GM18868 (cell line): ENCODE results near the gene PRXL2B.
"Not testable (repeated sequence)": the region's sequence is repeated elsewhere in the genome, so short reads cannot be mapped to it uniquely, and the experiment has no call there.

Experiments
- ATAC-seq: cut with Tn5 transposase; IDR thresholded peaks from one replicate; pipeline ENCODE4 v1.9.1; 2021; ENCODE audit warnings: mild to moderate bottlenecking, moderate library complexity; ENCODE audit not compliant: unreplicated experiment

PRXL2B gene

GRCh38 chr1:2564006-2564814 lies 22.4 kb upstream of the PRXL2B start:
- ATAC-seq: no peak

GRCh38 chr1:2564815-2565374 lies 21.7 kb upstream of the PRXL2B start:
- no peak for ATAC-seq

- no peak for ATAC-seq
Observed at GRCh38 chr1:2566101-2567045, 20.2 kb upstream of the PRXL2B start.

GRCh38 chr1:2567083-2567679 lies 19.4 kb upstream of the PRXL2B start:
- no peak for ATAC-seq

GRCh38 chr1:2568187-2568816 lies 18.3 kb upstream of the PRXL2B start:
- ATAC-seq: not testable (repeated sequence)

- ATAC-seq: no peak
Observed at GRCh38 chr1:2569060-2569459, 17.5 kb upstream of the PRXL2B start.

GRCh38 chr1:2569703-2570102 lies 16.9 kb upstream of the PRXL2B start:
- ATAC-seq: not testable (repeated sequence)

- no peak for ATAC-seq
Observed at GRCh38 chr1:2570332-2570731, 16.2 kb upstream of the PRXL2B start.

GRCh38 chr1:2571348-2571747 lies 15.2 kb upstream of the PRXL2B start:
- ATAC-seq: no peak

GRCh38 chr1:2573250-2573920 lies 13.2 kb upstream of the PRXL2B start:
- no peak for ATAC-seq

- ATAC-seq: no peak
Observed at GRCh38 chr1:2574350-2574749, 12.2 kb upstream of the PRXL2B start.

GRCh38 chr1:2575801-2576663 lies 10.5 kb upstream of the PRXL2B start:
- ATAC-seq: no peak

GRCh38 chr1:2577565-2578075 lies 9.0 kb upstream of the PRXL2B start:
- ATAC-seq: peak; percentile 36

- no peak for ATAC-seq
Observed at GRCh38 chr1:2578758-2579118, 7.8 kb upstream of the PRXL2B start.

- no peak for ATAC-seq
Observed at GRCh38 chr1:2580691-2581090, 5.9 kb upstream of the PRXL2B start.

- ATAC-seq: no peak
Observed at GRCh38 chr1:2582391-2582790, 4.2 kb upstream of the PRXL2B start.

GRCh38 chr1:2583331-2583791 lies 3.2 kb upstream of the PRXL2B start:
- no peak for ATAC-seq

GRCh38 chr1:2583871-2584351 lies 2.7 kb upstream of the PRXL2B start:
- no peak for ATAC-seq
